Thoracic aorta (tissue), 2 donors: ENCODE measurements around the gene BCL2L13. TPM values are rescaled to one million over a fixed set of nuclear protein-coding genes. Genes with fewer than 3 reads are reported as not detected.

Source experiments
- ATAC-seq: fragments of 150-250 bp; one replicate; pipeline ENCODE4 v1.8.0; 2017; ENCODE audit warnings: low read depth; ENCODE audit not compliant: insufficient number of reproducible peaks, low FRiP score
- DNase-seq: peaks from one replicate; pipeline ENCODE4 v3.0.0-alpha.2; 2020; ENCODE audit warnings: low spot score
- H3K27ac ChIP-seq, 2 donors: fragments of 200-600 bp; sonication (generic); 1 replicate in 1 of 2; 2 replicates in 1 of 2; pipeline ENCODE4 v1.5.1; 2016; ENCODE audit warnings: mild to moderate bottlenecking in 2 of 2, moderate library complexity in 2 of 2
- H3K27me3 ChIP-seq: fragments of 200-600 bp; sonication (generic); replicated peaks from 2 replicates; pipeline ENCODE4 v1.6.0; 2016; ENCODE audit warnings: mild to moderate bottlenecking; ENCODE audit not compliant: insufficient read depth
- H3K36me3 ChIP-seq: fragments of 200-600 bp; sonication (generic); one replicate; pipeline ENCODE4 v1.5.1; 2016
- H3K4me1 ChIP-seq, 2 donors: fragments of 200-600 bp; sonication (generic); 1 replicate in 1 of 2; 2 replicates in 1 of 2; pipeline versions ENCODE4 v1.5.1 to v1.6.0; 2016; ENCODE audit warnings: low read depth in 2 of 2, mild to moderate bottlenecking in 1 of 2; ENCODE audit not compliant: control insufficient read depth in 1 of 2
- H3K4me3 ChIP-seq: fragments of 200-600 bp; sonication (generic); 2 replicates; pipeline ENCODE4 v1.5.1; 2016; ENCODE audit warnings: mild to moderate bottlenecking
- H3K9me3 ChIP-seq: fragments of 200-600 bp; sonication (generic); 2 replicates; pipeline ENCODE4 v1.5.1; 2016
- CTCF ChIP-seq: fragments of 200-600 bp; sonication (generic); IDR thresholded peaks from one replicate; pipeline ENCODE4 v1.5.1; 2019; ENCODE audit warnings: antibody characterized with exemption
- total RNA-seq, 2 donors: library from RNA; depleted of rRNA; stranded (reverse); fragments of >200 nt; gene quantifications; one replicate each; pipeline versions ENCODE4 v1.1.0 to v1.2.3, GENCODE V29; 2016

BCL2L13 gene
- total RNA-seq, 2 donors from 2014 or later: 38.0 to 43.4 TPM

- H3K4me3 ChIP-seq: no peak overlapping the region
- DNase-seq (no peak), ATAC-seq (no peak)
- no peaks in the 10 kb centered on the region for H3K27me3 ChIP-seq
- no peaks in the 10 kb centered on the region for H3K9me3 ChIP-seq
- TF ChIP-seq CTCF: no peak
- H3K27ac ChIP-seq: no peak overlapping the region
- peaks cover 36% of the 10 kb centered on the region for H3K36me3 ChIP-seq
- peaks cover 0 to 4% of the 10 kb centered on the region in 2 donors for H3K4me1 ChIP-seq
Measured at GRCh38 chr22:17607891-17608521, 30.6 kb upstream of the BCL2L13 start.

GRCh38 chr22:17612057-17612456, 26.5 kb upstream of the BCL2L13 start:
- DNase-seq (no peak), ATAC-seq (no peak)
- H3K27ac ChIP-seq: no peak overlapping the region
- peaks cover 32% of the 10 kb centered on the region for H3K36me3 ChIP-seq
- H3K27me3 ChIP-seq: no peaks in the 10 kb centered on the region
- no peak overlapping the region for H3K4me3 ChIP-seq
- peaks cover 0 to 4% of the 10 kb centered on the region in 2 donors for H3K4me1 ChIP-seq
- TF ChIP-seq CTCF: no peak
- no peaks in the 10 kb centered on the region for H3K9me3 ChIP-seq

GRCh38 chr22:17613280-17613679, 25.3 kb upstream of the BCL2L13 start:
- H3K27me3 ChIP-seq: no peaks in the 10 kb centered on the region
- DNase-seq (no peak), ATAC-seq (no peak)
- H3K9me3 ChIP-seq: no peaks in the 10 kb centered on the region
- peaks cover 27% of the 10 kb centered on the region for H3K36me3 ChIP-seq
- H3K4me3 ChIP-seq: no peak overlapping the region
- peaks cover 0 to 4% of the 10 kb centered on the region in 2 donors for H3K4me1 ChIP-seq
- no peak for TF ChIP-seq CTCF
- no peak overlapping the region for H3K27ac ChIP-seq

- peak overlapping the region; percentile 87 to 95 for H3K27ac ChIP-seq
- H3K36me3 ChIP-seq: peaks cover 2% of the 10 kb centered on the region
- no peaks in the 10 kb centered on the region for H3K27me3 ChIP-seq
- H3K9me3 ChIP-seq: no peaks in the 10 kb centered on the region
- ATAC-seq (no peak), DNase-seq (no peak)
- TF ChIP-seq CTCF: no peak
- H3K4me3 ChIP-seq: peak overlapping the region; percentile 99
- H3K4me1 ChIP-seq: peaks cover 17 to 25% of the 10 kb centered on the region in 2 donors
Measured at GRCh38 chr22:17627961-17628405, 10.6 kb upstream of the BCL2L13 start.

- H3K36me3 ChIP-seq: no peaks in the 10 kb centered on the region
- H3K27me3 ChIP-seq: no peaks in the 10 kb centered on the region
- peak within 1 kb of the TSS; percentile 99 for H3K4me3 ChIP-seq
- peaks cover 17 to 25% of the 10 kb centered on the region in 2 donors for H3K4me1 ChIP-seq
- TF ChIP-seq CTCF: no peak
- peak within 1 kb of the TSS; percentile 87 to 95 for H3K27ac ChIP-seq
- peak; percentile 100 for ATAC-seq
- DNase-seq: peak; percentile 88
- H3K9me3 ChIP-seq: no peaks in the 10 kb centered on the region
Measured at GRCh38 chr22:17628406-17629172, 10.0 kb upstream of the BCL2L13 start, which contains the start of gene ATP6V1E1. ATP6V1E1 (minus strand) TSS chr22:17628749; CDS start chr22:17628635, 114 bp downstream.
